ENCODE data around the gene SUV39H1.
A peak's percentile ranks its signal among the peaks of the same experiment; 100 is the strongest.
"Not testable (repeated sequence)": the region's sequence is repeated elsewhere in the genome, so short reads cannot be mapped to it uniquely, and the experiment has no call there.

The SUV39H1 gene, protein sequence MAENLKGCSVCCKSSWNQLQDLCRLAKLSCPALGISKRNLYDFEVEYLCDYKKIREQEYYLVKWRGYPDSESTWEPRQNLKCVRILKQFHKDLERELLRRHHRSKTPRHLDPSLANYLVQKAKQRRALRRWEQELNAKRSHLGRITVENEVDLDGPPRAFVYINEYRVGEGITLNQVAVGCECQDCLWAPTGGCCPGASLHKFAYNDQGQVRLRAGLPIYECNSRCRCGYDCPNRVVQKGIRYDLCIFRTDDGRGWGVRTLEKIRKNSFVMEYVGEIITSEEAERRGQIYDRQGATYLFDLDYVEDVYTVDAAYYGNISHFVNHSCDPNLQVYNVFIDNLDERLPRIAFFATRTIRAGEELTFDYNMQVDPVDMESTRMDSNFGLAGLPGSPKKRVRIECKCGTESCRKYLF

DNA sequence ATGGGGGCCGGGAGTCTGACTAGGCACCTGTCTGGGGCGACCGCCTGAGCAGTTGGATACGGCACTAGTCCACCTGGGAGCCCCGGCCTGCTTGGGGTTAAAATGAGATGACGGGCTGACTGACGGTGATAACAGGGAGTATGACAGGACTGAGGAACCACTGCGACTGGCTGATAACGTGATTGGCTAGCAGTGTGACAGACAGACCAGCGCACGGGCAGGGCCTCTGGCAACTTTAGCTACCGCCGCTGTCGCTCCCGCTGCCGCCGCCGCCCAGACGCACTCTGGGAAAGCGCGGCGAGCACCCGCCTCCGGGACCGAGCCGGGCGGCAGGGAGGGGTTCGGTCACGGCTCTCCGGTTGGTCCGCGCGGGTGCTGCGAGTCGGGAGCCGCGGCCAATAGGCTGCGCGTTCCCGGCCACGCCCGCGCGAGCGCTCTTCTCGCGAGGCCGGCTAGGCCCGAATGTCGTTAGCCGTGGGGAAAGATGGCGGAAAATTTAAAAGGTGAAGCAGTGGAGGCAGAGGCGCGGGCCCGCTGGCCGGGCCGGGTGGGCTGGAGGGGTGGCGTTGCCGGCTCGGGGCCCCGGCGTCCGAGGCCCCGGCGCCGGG is at the start of gene SUV39H1:
TSS of gene SUV39H1 (plus strand) at position 434 of the 608 bp plus-strand sequence. CDS start at position 485, 51 bp downstream.
- DNase-seq (ENCODE audit: low read depth), result peak; percentile 50

DNA sequence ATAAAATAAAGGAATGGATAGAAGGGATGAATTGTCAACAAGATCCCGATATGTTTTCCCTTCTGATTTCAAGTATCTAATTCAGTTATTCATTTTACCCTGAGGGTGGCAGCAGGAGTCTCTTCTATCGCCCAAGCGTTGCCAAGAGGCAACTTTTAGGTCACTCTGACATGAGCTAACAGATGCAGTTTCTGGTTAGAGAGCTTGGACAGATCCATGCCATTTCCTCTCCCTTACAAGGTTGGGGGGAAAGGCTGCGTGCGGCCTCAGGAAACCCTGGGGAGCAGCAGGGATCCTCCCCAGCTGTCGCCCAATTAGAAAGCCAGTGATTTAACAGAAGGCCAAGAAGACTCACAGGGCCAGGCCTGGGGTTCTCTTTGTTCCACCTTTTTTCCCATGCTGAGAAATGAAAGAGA is 48.2 kb upstream of the SUV39H1 start:
- DNase-seq (ENCODE audit: low read depth), result no peak

DNA sequence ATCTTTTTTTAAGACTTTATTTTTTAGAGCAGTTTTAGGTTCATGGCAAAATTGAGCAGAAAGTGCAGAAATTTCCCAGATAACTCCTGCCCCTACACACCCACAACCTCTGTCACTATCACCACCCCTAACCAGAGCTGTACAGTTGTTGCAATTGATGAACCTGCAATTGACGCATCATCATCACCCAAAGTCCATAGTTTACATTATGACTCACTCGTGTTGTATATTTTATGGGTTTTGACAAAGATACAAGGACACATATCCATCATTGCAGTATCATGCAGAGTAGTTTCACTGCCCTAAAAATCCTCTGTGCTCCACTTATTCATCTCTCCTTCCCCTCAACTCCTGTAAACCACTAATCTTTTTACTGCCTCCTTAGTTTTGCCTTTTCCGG is 47.4 kb upstream of the SUV39H1 start:
- DNase-seq (ENCODE audit: low read depth), result no peak

GRCh38 chrX:48652055-48652579 is 44.4 kb upstream of the SUV39H1 start:
- not testable (repeated sequence) for DNase-seq (ENCODE audit: low read depth)

GRCh38 chrX:48654746-48655145 is 41.8 kb upstream of the SUV39H1 start:
- not testable (repeated sequence) for DNase-seq (ENCODE audit: low read depth)

DNA sequence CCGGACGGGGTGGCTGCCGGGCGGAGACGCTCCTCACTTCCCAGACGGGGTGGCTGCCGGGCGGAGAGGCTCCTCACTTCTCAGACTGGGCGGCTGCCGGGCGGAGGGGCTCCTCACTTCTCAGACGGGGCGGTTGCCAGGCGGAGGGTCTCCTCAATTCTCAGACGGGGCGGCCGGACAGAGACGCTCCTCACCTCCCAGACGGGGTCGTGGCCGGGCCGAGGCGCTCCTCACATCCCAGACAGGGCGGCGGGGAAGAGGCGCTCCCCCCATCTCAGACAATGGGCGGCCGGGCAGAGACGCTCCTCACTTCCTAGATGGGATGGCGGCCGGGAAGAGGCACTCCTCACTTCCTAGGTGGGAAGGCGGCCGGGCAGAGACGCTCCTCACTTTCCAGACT is 36.8 kb upstream of the SUV39H1 start:
- not testable (repeated sequence) for DNase-seq (ENCODE audit: low read depth)

GRCh38 chrX:48663241-48663640 is 33.3 kb upstream of the SUV39H1 start:
- DNase-seq (ENCODE audit: low read depth), result no peak

- no peak for DNase-seq (ENCODE audit: low read depth)
These were observed 32.4 kb upstream of the SUV39H1 start for GRCh38 chrX:48664156-48664555.

DNA sequence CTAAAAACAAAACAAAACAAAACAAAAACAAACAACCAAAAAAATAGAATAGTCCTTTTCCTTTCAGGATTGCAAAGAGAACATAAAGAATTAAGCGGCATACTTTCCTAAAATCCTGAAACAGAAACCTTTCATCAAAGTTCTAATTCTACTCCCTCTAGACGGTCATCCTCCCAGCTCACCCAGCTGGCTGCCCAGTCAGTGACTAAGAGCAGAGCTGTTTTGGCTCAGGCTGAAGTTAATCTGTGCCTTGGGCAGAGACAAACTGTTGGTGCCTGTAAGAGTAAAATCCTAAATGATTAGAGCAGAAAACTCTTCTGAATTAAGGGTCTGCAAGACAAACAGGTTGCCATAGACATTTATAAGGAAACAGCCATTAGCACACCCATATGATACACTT is 30.5 kb upstream of the SUV39H1 start:
- DNase-seq (ENCODE audit: low read depth), result no peak

- no peak for DNase-seq (ENCODE audit: low read depth)
These were observed 29.9 kb upstream of the SUV39H1 start for GRCh38 chrX:48666649-48667048.

DNA sequence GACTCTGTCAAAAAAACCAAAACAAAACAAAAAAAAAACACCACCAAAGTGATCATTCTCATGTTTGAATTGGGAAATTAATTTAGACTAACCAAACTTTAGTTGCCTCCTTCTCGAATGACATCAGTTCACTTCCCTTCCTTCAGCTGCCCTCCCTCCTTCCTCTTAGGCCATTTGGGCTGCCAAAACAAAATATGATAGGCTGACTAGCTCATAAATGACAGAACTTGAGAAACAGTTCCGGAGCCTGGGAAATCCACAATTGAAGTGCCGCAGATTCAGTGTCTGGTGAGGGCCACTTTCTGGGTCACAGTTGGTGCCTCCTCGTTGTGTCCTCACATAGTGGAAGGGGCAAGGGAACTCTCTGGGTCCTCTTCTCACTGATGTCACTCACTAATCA is 29.0 kb upstream of the SUV39H1 start:
- DNase-seq (ENCODE audit: low read depth), result no peak

DNA sequence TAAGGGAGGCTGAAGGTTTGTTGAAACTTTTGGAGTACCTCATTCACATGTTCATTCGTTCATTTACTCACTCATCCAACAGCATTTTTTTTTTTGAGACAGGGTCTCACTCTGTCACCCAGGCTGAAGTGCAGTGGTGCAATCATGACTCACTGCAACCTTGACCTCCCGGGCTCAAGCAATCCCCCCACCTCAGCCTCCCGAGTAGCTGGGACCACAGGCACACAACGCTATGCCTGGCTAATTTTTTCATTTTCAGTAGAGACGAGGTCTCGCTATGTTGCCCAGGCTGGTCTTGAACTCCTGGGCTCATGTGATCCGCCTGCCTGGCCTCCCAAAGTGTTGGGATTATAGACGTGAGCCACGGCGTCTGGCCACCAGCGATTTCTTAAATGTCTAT is 28.3 kb upstream of the SUV39H1 start:
- not testable (repeated sequence) for DNase-seq (ENCODE audit: low read depth)

DNA sequence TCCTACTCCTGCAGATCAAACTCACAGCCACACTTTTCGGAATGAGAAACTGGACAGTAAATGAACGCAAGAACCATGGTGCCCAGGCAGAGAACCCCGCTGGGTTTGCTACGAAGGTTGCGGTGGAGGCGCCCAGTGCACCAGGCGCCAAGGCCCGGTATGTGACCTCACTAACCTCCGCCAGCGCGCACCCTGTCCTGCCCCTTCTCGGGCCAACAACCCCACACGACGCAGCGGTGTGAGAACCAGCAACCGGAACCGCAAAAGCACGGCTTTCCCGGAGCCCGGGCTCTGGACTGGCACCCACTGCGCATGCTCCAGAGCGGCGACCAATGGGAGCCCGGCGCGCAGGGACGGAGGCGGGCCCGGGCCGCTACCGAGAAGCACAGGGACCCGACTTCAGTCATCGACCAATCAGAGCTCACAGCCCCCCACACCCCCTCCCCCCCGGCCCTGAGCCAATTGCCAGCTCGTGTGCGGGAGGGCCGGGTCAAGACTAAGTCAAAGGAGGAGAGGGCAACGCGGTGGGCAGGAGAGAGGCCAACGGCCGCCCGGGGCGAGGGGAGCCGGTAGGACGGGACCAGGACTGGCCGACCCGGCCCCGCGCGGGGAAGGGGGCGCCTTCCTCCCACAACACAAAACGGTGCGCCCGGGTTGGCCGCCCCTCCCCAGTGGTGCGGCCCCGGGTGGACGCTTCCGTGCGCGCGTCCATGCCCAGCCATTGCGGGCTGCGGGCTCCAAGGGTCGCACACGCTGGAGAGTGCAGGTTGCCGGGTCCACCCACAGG is 20.2 kb upstream of the SUV39H1 start:
- DNase-seq (ENCODE audit: low read depth), result peak; percentile 72

GRCh38 chrX:48676893-48677270 is 19.7 kb upstream of the SUV39H1 start:
- no peak for DNase-seq (ENCODE audit: low read depth)

DNA sequence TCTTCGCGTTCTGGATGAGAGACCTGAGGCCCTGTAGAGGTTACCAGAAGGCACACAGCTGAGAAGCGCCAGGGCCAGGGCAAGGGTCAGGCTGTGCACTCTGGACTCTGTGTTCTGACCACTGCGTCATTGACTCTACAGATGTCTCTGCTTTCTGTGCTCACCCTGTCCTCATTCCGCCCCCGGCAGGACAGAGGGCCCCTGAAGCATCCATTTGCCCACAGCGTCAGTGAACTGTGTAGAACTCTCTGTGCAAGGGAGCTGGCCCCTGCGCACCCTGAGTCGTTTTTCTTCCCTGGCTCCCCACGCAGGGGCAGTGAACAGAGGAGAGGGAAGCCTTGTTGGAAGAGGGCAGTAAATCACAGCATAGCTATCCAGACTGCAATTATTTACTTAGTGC is 19.0 kb upstream of the SUV39H1 start:
- no peak for DNase-seq (ENCODE audit: low read depth)

GRCh38 chrX:48680467-48680866 is 16.1 kb upstream of the SUV39H1 start:
- not testable (repeated sequence) for DNase-seq (ENCODE audit: low read depth)

DNA sequence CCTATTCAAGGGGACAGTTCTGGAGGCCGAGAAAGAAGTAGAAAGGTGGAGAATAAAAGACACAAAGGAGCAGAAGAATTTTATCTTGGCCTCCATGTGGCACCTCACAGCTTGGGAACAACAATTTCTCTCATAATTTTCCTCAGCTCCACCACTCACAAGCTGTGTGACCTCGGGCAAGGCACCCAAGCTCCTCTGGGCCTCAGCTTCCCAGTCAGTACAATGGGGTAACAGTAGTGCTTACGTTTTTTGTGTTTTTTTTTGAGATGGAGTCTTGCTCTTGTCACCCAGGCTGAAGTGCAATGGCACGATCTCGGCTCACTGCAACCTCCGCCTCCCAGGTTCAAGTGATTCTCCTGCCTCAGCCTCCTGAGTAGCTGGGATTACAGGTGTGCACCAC is 15.6 kb upstream of the SUV39H1 start:
- not testable (repeated sequence) for DNase-seq (ENCODE audit: low read depth)

GRCh38 chrX:48681539-48682183 is 14.9 kb upstream of the SUV39H1 start:
- DNase-seq (ENCODE audit: low read depth), result no peak

GRCh38 chrX:48682795-48683194 is 13.7 kb upstream of the SUV39H1 start:
- not testable (repeated sequence) for DNase-seq (ENCODE audit: low read depth)

GRCh38 chrX:48683411-48683982 is 13.0 kb upstream of the SUV39H1 start, which contains the start of gene WAS:
WAS (plus strand) TSS chrX:48683799; CDS start chrX:48683854, 55 bp downstream.
- no peak for DNase-seq (ENCODE audit: low read depth)

DNA sequence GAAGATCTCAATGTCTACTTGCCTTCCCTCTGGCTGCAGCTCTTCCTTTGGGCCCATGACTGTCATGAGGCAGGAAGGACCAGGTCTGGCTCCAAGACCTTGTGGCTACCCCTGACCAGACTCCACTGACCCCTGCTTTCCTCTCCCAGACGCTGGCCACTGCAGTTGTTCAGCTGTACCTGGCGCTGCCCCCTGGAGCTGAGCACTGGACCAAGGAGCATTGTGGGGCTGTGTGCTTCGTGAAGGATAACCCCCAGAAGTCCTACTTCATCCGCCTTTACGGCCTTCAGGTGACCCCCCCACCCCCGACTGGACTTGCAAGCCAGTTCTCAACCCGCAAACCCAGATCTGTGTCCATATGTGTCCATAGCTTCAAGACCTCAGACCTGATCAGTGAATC is 12.4 kb upstream of the SUV39H1 start:
- DNase-seq (ENCODE audit: low read depth), result no peak

- no peak for DNase-seq (ENCODE audit: low read depth)
These were observed 11.1 kb upstream of the SUV39H1 start for GRCh38 chrX:48685416-48685815.
